MCF 10A (cell line): ENCODE measurements around the gene GARS1. TPM values are rescaled to one million over a fixed set of nuclear protein-coding genes. Genes with fewer than 3 reads are reported as not detected.

Experiments
- BruUV-seq: library from RNA; stranded (reverse); fragments of 400-500 nt; replicated peaks from 2 replicates; lab custom pipeline; 2021; lab: Mats Ljungman, UMichigan
- CTCF ChIA-PET: fragments of 300-600 bp; sonication (Branson Sonifier 250); formaldehyde crosslinking; extraction: SDS; loops from one replicate; lab custom pipeline; 2021; ENCODE audit warnings: antibody characterized with exemption, inconsistent platforms; lab: Yijun Ruan, JAX
- POLR2A ChIA-PET: fragments of 300-600, 350-650 bp; sonication (Branson Sonifier 250); formaldehyde crosslinking; extraction: SDS; loops from one replicate; lab custom pipeline; 2020; ENCODE audit warnings: antibody characterized with exemption, inconsistent platforms; lab: Yijun Ruan, JAX
- DNase-seq: peaks from one replicate; pipeline ENCODE4 v3.0.0-alpha.2; 2018; ENCODE audit not compliant: unreplicated experiment
- H3K27ac Mint-ChIP-seq: one replicate; pipeline ENCODE4 v1.8.0; 2022; ENCODE audit warnings: mild to moderate bottlenecking, low read depth, mixed read lengths; ENCODE audit not compliant: unreplicated experiment
- H3K27me3 Mint-ChIP-seq: one replicate; pipeline ENCODE4 v1.8.0; 2022; ENCODE audit warnings: mixed read lengths; ENCODE audit not compliant: insufficient read depth, unreplicated experiment
- H3K36me3 Mint-ChIP-seq: one replicate; pipeline ENCODE4 v1.8.0; 2022; ENCODE audit warnings: mild to moderate bottlenecking, moderate library complexity, mixed read lengths; ENCODE audit not compliant: insufficient read depth, unreplicated experiment
- H3K4me1 Mint-ChIP-seq: one replicate; pipeline ENCODE4 v1.8.0; 2022; ENCODE audit warnings: mixed read lengths; ENCODE audit not compliant: insufficient read depth, unreplicated experiment
- H3K4me3 Mint-ChIP-seq: one replicate; pipeline ENCODE4 v1.8.0; 2022; ENCODE audit warnings: mild to moderate bottlenecking, moderate library complexity, mixed read lengths; ENCODE audit not compliant: unreplicated experiment
- H3K9me3 Mint-ChIP-seq: one replicate; pipeline ENCODE4 v1.8.0; 2022; ENCODE audit warnings: mixed read lengths; ENCODE audit not compliant: unreplicated experiment
- CTCF ChIP-seq: fragments of 200-600 bp; IDR thresholded peaks from one replicate; pipeline ENCODE4 v1.8.0; 2022; ENCODE audit warnings: antibody characterized with exemption, mild to moderate bottlenecking; ENCODE audit not compliant: unreplicated experiment
- intact Hi-C: fragments of 100-400 bp; cut with micrococcal nuclease; formaldehyde crosslinking; loops from 2 replicates; pipeline ENCODE4 v1.14.1; 2022
- total RNA-seq: library from RNA; stranded (reverse); gene quantifications from 2 replicates; pipeline ENCODE4 v1.2.3, GENCODE V29; 2022

Gene GARS1
- total RNA-seq, 1 experiment from 2014 or later: 386 TPM

- ChIA-PET POLR2A (interaction anchor here (8.5 kb wide), 1 partner anchor 10 kb away, joined by 90 read pairs; no protein-coding TSS in a partner anchor), CTCF (interaction anchor here (14.8 kb wide), 1 partner anchor 13 kb away, joined by 434 read pairs; no protein-coding TSS in a partner anchor)
- no peaks in the 10 kb centered on the region for H3K27me3 Mint-ChIP-seq
- no TSS peak for BruUV-seq
- no peak for TF ChIP-seq CTCF
- no peaks in the 10 kb centered on the region for H3K9me3 Mint-ChIP-seq
- peaks cover 9% of the 10 kb centered on the region for H3K36me3 Mint-ChIP-seq
- H3K4me1 Mint-ChIP-seq: peaks cover 31% of the 10 kb centered on the region
- no peak overlapping the region for H3K4me3 Mint-ChIP-seq
- intact Hi-C loops: no loop called here
- no peak overlapping the region for H3K27ac Mint-ChIP-seq
- DNase-seq: no peak
Observed at GRCh38 chr7:30553546-30553945, 41.1 kb upstream of the GARS1 start.

GRCh38 chr7:30555525-30555924, 39.2 kb upstream of the GARS1 start:
- H3K27ac Mint-ChIP-seq: no peak overlapping the region
- BruUV-seq: no TSS peak
- intact Hi-C loops: no loop called here
- no peak for DNase-seq
- TF ChIP-seq CTCF: no peak
- no peaks in the 10 kb centered on the region for H3K27me3 Mint-ChIP-seq
- POLR2A ChIA-PET: no interaction called here
- peaks cover 9% of the 10 kb centered on the region for H3K36me3 Mint-ChIP-seq
- H3K4me3 Mint-ChIP-seq: no peak overlapping the region
- H3K9me3 Mint-ChIP-seq: no peaks in the 10 kb centered on the region
- CTCF ChIA-PET: interaction anchor here (0.6 to 14.8 kb wide), 4 partner anchors 8 to 84 kb away, joined by 3 to 434 read pairs (median 10); no protein-coding TSS in a partner anchor
- H3K4me1 Mint-ChIP-seq: peaks cover 15% of the 10 kb centered on the region

- H3K4me1 Mint-ChIP-seq: peaks cover 3% of the 10 kb centered on the region
- intact Hi-C loops: no loop called here
- no peak for TF ChIP-seq CTCF
- no TSS peak for BruUV-seq
- CTCF ChIA-PET: interaction anchor here (0.6 to 14.8 kb wide), 6 partner anchors 8 to 353 kb away, joined by 3 to 434 read pairs (median 10); no protein-coding TSS in a partner anchor
- no peak overlapping the region for H3K4me3 Mint-ChIP-seq
- no peak overlapping the region for H3K27ac Mint-ChIP-seq
- POLR2A ChIA-PET: interaction anchor here (0.7 to 1.7 kb wide), 5 partner anchors 12 to 78 kb away, joined by 3 to 6 read pairs (median 4); partner anchors contain the start of gene NOD1
- H3K27me3 Mint-ChIP-seq: no peaks in the 10 kb centered on the region
- H3K36me3 Mint-ChIP-seq: peaks cover 16% of the 10 kb centered on the region
- peak; percentile 86 for DNase-seq
- no peaks in the 10 kb centered on the region for H3K9me3 Mint-ChIP-seq
Observed at GRCh38 chr7:30556840-30557239, 37.8 kb upstream of the GARS1 start.

- TF ChIP-seq CTCF: no peak
- ChIA-PET CTCF (interaction anchor here (0.6 to 14.8 kb wide), 7 partner anchors 9 to 516 kb away, joined by 4 to 434 read pairs (median 4); no protein-coding TSS in a partner anchor), POLR2A (interaction anchor here (0.7 to 1.7 kb wide), 6 partner anchors 8 to 79 kb away, joined by 3 to 6 read pairs (median 4); partner anchors contain the start of gene NOD1)
- DNase-seq: no peak
- BruUV-seq: no TSS peak
- Mint-ChIP-seq H3K27me3 (no peaks in the 10 kb centered on the region), H3K27ac (no peak overlapping the region), H3K4me3 (no peak overlapping the region), H3K36me3 (peaks cover 16% of the 10 kb centered on the region), H3K9me3 (no peaks in the 10 kb centered on the region), H3K4me1 (no peaks in the 10 kb centered on the region)
- intact Hi-C loops: no loop called here
Observed at GRCh38 chr7:30557245-30557644, 37.4 kb upstream of the GARS1 start.
